ENCODE results near the gene DIS3L.
A peak's percentile ranks its signal among the peaks of the same experiment; 100 is the strongest.
"Not testable (repeated sequence)": the region's sequence is repeated elsewhere in the genome, so short reads cannot be mapped to it uniquely, and the experiment has no call there.

Gene DIS3L

DNA sequence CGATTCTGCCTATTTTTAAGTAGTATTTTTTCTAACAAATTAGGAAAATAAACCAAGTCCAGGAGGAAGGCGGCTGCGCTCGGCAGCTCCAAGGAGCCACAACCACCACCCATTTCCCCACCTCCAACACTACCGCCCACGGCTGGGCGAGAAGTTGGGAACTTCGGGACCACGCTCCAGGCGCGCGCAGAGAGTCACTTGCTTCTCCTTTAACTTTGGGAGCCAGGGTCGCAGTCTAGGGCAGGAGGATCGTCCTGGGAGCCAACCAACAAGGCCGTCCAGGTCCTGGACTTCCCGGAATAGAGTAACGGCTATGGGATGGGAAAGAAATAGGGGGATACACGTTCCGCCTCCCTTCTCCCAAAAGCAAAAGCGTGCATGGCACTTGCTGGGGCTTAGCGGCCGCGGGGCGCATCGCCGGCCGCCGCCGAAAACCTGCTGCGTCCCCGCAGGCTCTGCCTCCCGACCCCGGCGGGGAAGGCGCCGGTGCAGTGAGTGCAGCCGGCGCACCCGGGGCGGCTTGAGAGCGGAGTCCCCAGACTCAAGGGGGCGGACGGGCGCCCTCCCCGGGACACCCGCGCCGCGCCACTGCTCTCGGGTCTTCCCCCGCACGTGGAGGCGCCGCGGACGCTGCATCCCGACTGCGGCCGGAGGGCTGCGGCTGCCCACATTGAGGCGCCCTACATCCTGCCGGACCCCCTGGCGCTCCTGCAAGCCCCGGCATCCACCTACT is 40.5 kb upstream of the DIS3L start:
- H3K4me3 ChIP-seq (replicated peaks; ENCODE audit: low read depth, low read length) = peak overlapping the region; percentile 46
- peak; percentile 22 for DNase-seq (ENCODE audit: low read depth)
- TF ChIP-seq, protein P1, sequence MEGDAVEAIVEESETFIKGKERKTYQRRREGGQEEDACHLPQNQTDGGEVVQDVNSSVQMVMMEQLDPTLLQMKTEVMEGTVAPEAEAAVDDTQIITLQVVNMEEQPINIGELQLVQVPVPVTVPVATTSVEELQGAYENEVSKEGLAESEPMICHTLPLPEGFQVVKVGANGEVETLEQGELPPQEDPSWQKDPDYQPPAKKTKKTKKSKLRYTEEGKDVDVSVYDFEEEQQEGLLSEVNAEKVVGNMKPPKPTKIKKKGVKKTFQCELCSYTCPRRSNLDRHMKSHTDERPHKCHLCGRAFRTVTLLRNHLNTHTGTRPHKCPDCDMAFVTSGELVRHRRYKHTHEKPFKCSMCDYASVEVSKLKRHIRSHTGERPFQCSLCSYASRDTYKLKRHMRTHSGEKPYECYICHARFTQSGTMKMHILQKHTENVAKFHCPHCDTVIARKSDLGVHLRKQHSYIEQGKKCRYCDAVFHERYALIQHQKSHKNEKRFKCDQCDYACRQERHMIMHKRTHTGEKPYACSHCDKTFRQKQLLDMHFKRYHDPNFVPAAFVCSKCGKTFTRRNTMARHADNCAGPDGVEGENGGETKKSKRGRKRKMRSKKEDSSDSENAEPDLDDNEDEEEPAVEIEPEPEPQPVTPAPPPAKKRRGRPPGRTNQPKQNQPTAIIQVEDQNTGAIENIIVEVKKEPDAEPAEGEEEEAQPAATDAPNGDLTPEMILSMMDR (IDR thresholded peaks at IDR 0.05; ENCODE audit: low read length, missing control alignments) = no peak

DNA sequence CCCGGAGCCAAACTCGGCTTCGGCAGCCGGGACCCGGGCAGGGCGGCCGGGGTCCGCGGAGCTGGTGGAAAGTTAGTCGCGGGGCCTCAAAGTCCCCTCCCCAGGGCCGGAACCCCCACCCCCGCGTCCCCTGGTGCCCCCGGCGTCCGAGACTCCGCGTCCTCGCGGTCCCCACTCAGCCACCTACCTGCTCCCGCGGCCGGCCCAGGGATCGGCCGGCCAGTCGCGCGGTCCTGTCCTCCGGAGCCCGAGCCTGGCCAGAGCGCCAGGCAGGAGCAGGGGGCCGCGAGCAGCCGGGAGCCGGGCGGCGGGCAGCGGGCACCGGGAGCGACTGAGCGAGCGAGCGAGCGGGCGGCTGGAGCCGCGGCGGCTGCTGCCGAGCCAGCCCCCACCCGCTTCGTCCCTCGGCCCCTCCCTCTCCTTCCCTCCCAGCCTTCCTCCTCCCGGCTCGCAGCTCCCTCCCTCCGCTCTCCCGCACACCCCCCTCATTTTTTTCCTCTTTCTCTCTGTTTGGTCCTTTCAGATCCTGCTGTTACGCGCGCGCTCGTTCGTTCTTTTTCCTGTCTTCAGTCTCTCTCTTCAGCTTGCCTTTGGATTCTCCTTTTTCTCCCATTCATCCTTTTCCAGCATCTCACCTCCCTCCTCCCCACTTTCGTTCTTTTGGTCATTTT is 39.8 kb upstream of the DIS3L start, which contains the start of gene MEGF11:
Gene MEGF11 (minus strand): TSS at position 333 of the 671 bp plus-strand sequence. CDS start 125,347 bp downstream, outside the sequence.
- TF ChIP-seq, protein P1 (IDR thresholded peaks at IDR 0.05; ENCODE audit: low read length, missing control alignments) = no peak
- peak; percentile 41 for DNase-seq (ENCODE audit: low read depth)
- peak within 1 kb of the TSS; percentile 46 for H3K4me3 ChIP-seq (replicated peaks; ENCODE audit: low read depth, low read length)

DNA sequence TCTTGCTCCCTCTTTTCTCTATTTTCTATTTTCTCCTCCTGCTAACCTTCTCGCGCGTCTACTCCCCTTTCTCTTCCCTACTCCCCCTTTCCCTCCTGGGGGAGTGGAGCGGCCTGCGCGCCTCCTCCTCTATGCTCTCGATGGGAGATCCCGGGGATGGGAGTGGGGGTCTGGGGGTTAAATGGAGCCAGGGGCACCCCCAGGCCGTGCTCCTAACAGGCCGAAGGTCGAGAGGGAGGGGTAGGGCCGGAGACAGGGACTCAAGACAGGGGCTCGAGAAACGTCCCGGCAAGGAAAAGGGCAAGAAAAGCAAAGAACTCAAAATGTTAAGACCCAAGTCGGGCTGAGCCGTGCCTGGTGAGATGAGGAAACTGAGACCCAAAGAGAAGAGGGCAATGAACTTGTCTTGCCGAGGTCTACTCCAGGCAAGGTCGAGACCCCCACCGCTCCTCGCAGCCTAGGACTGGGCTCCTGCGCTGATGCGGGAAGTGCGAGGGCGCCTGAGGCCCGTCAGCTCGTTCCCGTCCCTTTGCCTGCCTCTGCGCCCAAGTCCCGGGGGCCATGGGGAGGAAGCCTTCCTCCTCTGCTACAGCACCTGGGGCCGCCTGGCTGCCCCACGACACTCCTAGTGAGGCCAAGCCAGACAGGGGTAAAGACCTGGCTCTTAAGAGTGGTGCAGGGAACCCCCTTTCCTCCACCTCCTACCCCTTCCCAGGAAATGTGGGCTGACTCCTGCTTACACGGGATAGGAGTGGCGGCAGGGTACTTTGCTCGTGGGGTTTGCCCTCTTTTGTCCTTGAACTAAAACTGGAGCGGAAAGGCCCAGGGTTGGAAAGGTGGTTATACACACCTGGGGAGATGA is 39.0 kb upstream of the DIS3L start:
- TF ChIP-seq, protein P1 (IDR thresholded peaks at IDR 0.05; ENCODE audit: low read length, missing control alignments) = no peak
- H3K4me3 ChIP-seq (replicated peaks; ENCODE audit: low read depth, low read length) = peak overlapping the region; percentile 46
- DNase-seq (ENCODE audit: low read depth) = no peak

DNA sequence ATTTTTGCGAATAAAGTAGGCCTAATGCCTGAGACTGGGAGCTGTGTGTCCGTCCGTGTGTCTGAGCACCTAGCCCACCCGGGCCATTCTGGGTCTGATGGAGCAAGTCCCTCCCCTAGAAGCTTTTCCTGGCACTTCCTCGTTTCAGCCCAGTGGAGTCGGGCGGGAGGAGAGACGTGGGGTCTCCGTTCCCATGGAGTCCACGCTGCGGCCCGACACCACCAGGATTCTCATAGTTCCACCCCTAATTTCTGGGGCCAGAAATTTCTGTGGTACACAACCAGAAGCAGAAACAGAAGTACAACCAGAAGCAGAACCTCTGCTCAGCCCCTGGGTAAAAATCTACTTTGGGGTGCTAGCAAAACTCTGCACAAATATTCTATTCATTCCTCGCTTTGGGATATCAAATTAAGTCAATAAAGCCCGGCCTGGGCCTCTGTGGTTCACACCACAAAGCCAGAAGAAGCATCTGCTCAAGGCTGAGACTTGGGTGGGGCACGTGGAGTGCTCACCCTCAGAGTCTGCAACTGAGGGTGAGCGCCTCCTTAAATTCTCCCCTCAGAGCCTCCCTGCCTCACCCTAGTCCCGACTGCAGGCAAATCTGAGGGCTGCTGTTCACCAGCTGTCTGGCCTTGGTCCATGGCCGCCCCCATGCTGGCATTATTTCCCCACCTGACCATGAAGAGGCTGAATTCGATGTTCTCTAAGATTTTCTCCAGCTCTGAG is 38.3 kb upstream of the DIS3L start:
- TF ChIP-seq, protein P1 (IDR thresholded peaks at IDR 0.05; ENCODE audit: low read length, missing control alignments) = no peak
- DNase-seq (ENCODE audit: low read depth) = no peak
- no peak overlapping the region for H3K4me3 ChIP-seq (replicated peaks; ENCODE audit: low read depth, low read length)

DNA sequence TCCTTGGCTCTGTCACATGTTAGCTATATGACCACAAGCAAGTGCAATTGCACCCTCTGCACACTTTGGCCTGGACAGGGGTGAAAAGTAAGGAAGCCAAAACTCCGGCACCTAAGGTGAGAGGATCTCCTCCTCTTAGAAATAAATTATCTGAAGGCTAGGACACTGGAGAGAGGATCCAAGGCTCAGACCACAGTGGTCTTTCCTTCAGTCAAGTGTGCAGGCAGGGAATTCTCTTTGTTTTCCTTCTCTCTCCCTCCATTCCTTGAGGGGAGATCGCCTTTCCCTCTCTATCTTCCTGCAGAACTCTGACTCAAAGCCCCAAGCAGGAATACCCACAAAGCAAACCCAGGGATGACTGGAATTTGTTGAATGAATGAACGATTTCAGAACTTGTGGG is 36.7 kb upstream of the DIS3L start:
- TF ChIP-seq, protein P1 (IDR thresholded peaks at IDR 0.05; ENCODE audit: low read length, missing control alignments) = no peak
- DNase-seq (ENCODE audit: low read depth) = no peak

DNA sequence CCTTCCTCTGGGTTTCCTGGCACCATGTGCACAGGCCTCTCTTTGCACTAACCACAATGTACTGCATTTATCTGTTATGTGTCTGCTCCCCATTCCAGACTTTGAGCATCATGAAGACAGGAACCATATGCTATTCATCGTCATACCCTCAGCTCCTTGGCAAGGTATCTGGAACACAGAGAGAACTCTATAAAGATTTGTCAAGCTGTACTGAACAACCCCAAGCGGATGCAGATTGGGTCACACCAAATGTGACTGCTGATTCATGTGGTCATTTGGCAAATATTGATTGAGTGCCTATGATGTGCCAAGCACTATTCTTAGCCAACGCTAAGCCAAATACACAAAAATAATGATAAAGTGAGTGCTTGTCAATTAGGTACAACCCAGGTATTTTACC is 32.3 kb upstream of the DIS3L start:
- TF ChIP-seq, protein P1 (IDR thresholded peaks at IDR 0.05; ENCODE audit: low read length, missing control alignments) = no peak
- H3K4me3 ChIP-seq (replicated peaks; ENCODE audit: low read depth, low read length) = no peak overlapping the region
- DNase-seq (ENCODE audit: low read depth) = peak; percentile 15

More for the DNA sequence above, 36.7 kb upstream of the DIS3L start:
- no peak overlapping the region for H3K4me3 ChIP-seq (replicated peaks; ENCODE audit: low read depth, low read length)

DNA sequence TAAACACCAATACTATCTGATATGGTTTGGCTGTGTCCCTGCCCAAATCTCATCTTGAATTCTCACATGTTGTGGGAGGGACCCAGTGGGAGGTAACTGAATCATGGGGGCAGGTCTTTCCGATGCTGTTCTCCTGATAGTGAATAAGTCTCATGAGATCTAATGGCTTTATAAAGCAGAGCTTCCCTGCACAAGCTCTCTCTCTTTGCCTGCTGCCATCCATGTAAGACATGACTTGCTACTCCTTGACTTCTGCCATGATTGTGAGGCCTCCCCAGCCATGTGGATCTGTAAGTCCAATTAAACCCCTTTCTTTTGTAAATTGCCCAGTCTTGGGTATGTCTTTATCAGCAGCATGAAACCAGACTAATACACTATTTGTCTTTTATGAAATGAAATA is 30.5 kb upstream of the DIS3L start:
- H3K4me3 ChIP-seq (replicated peaks; ENCODE audit: low read depth, low read length); DNase-seq (ENCODE audit: low read depth): not testable (repeated sequence)
